Adrenal gland (tissue), 12 donors: ENCODE data around the gene XPNPEP3. TPM values are rescaled to one million over a fixed set of nuclear protein-coding genes. Genes with fewer than 3 reads are reported as not detected.
"Not testable (repeated sequence)": the region's sequence is repeated elsewhere in the genome, so short reads cannot be mapped to it uniquely, and the experiment has no call there.

Source experiments
- DNase-seq, 7 donors: peaks; one replicate each; pipeline ENCODE4 v3.0.0-alpha.2; 2019 to 2020
- H3K27ac ChIP-seq, 5 donors: fragments of 200-600 bp; sonication (generic) in 4 of 5; 1 replicate in 3 of 5; 2 replicates in 2 of 5; pipeline versions ENCODE4 v1.5.1 to v1.8.0; 2016 to 2020; ENCODE audit warnings: mild to moderate bottlenecking in 1 of 5
- H3K27me3 ChIP-seq: fragments of 200-600 bp; 2 replicates; pipeline ENCODE4 v1.8.0; 2021
- H3K36me3 ChIP-seq, 2 donors: fragments of 200-600 bp; replicated peaks in 1 of 2; 1 replicate in 1 of 2; 2 replicates in 1 of 2; pipeline versions ENCODE4 v1.5.1 to v1.8.0; 2018 to 2022
- H3K4me1 ChIP-seq, 2 donors: fragments of 200-600 bp; replicated peaks in 1 of 2; 1 replicate in 1 of 2; 2 replicates in 1 of 2; pipeline versions ENCODE4 v1.5.1 to v1.8.0; 2018 to 2021
- H3K4me3 ChIP-seq, 4 donors: fragments of 200-600 bp; sonication (generic) in 3 of 4; one replicate each; pipeline ENCODE4 v1.5.1; 2016 to 2018
- H3K9me3 ChIP-seq, 3 donors: fragments of 200-600 bp; sonication (generic) in 1 of 3; replicated peaks in 1 of 3; 1 replicate in 2 of 3; 2 replicates in 1 of 3; pipeline versions ENCODE4 v1.5.1 to v1.8.0; 2016 to 2021
- POLR2A ChIP-seq, 2 donors: fragments of 450-650 bp; IDR thresholded peaks; one replicate each; pipeline ENCODE4 v1.6.1; 2017; ENCODE audit warnings: antibody characterized with exemption in 2 of 2, mild to moderate bottlenecking in 2 of 2, moderate library complexity in 1 of 2
- WGBS, 4 donors: extraction: QIAGEN DNeasy Blood & Tissue Kit in 2 of 4; methylation state at CpG; one replicate each; pipeline versions ENCODE4 v1.1.5 to v1.1.7; 2013 to 2017; 5-methylcytosine and 5-hydroxymethylcytosine counted together
- intact Hi-C, 2 donors: fragments of 100-400 bp; cut with DNase I; formaldehyde crosslinking; loops; one replicate each; pipeline versions ENCODE4 v1.14.1 to v1.15.0; 2022 to 2023
- polyA plus RNA-seq, 3 donors: library from polyadenylated mRNA; stranded (reverse); fragments of 200-250 nt in 2 of 3; fragments of 350-450 nt in 1 of 3; fragmentation: Illumina TruSeq in 1 of 3; extraction: RNeasy Lipid Tissue Mini Kit (QIAGEN cat#74804) in 1 of 3; gene quantifications; one replicate each; pipeline ENCODE4 v1.2.3, GENCODE V29; 2013 to 2014
- total RNA-seq, 9 donors: library from RNA; depleted of rRNA in 4 of 9; stranded (reverse); fragments of >200 nt in 4 of 9; fragments of 120-200 nt in 1 of 9; fragmentation: NEBNext Ultra II Directional in 1 of 9; extraction: Animal tissue kit (Norgen Biotek cat#: 25700) in 1 of 9; gene quantifications; one replicate each; pipeline versions ENCODE4 v1.1.0 to v1.2.4, GENCODE V29; 2013 to 2023
- TF ChIP-seq, protein P1 (sequence below), 6 experiments: fragments of 450-650 bp in 4 of 6; fragments of 200-600 bp in 2 of 6; sonication (generic) in 1 of 6; IDR thresholded peaks; 1 replicate in 5 of 6; 2 replicates in 1 of 6; pipeline versions ENCODE4 v1.5.1 to v1.8.0; 2016 to 2021; ENCODE audit warnings: antibody characterized with exemption in 6 of 6, mild to moderate bottlenecking in 2 of 6, moderate library complexity in 1 of 6
- donor health status: healthy with polysubstance abuse.
- donor health status: Bipolar disorder and iron deficiency.
- donor health status: DM: yes; HTN: yes; CAD: no.
- donor health status: DM: no; HTN: no; CAD: no.
- donor health status: DM: no; HTN: no; CAD: no.
- donor health status: DM: yes; HTN: yes; CAD: no.

The XPNPEP3 gene
- total and polyA plus RNA-seq, 12 donors, result 6.4 to 41.1 (median 20.6) TPM

DNA sequence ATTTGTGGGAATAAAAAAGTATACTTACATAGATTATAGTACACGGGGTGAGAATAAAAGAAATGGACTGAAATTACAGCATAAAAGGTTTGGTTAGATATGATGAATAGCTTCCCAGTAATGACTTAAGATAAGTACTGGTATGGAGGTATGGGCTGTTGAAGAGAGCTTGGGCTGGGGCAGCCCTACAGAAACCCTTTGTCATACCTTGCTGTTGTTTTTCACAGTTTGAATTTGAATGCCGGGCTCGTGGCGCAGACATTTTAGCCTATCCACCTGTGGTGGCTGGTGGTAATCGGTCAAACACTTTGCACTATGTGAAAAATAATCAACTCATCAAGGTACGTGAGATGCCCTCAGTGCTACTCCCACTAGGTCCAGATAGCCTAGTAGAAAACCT lies 51.9 kb downstream of the XPNPEP3 start:
- Histone ChIP-seq H3K4me1 (no peaks in the 10 kb centered on the region), H3K27me3 (no peaks in the 10 kb centered on the region), H3K27ac (no peak overlapping the region), H3K4me3 (no peak overlapping the region), H3K9me3 (no peaks in the 10 kb centered on the region), H3K36me3 (peaks cover 0 to 30% of the 10 kb centered on the region in 2 donors)
- TF ChIP-seq, protein P1, sequence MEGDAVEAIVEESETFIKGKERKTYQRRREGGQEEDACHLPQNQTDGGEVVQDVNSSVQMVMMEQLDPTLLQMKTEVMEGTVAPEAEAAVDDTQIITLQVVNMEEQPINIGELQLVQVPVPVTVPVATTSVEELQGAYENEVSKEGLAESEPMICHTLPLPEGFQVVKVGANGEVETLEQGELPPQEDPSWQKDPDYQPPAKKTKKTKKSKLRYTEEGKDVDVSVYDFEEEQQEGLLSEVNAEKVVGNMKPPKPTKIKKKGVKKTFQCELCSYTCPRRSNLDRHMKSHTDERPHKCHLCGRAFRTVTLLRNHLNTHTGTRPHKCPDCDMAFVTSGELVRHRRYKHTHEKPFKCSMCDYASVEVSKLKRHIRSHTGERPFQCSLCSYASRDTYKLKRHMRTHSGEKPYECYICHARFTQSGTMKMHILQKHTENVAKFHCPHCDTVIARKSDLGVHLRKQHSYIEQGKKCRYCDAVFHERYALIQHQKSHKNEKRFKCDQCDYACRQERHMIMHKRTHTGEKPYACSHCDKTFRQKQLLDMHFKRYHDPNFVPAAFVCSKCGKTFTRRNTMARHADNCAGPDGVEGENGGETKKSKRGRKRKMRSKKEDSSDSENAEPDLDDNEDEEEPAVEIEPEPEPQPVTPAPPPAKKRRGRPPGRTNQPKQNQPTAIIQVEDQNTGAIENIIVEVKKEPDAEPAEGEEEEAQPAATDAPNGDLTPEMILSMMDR (IDR thresholded peaks at IDR 0.05), result no peak
- TF ChIP-seq POLR2A (IDR thresholded peaks at IDR 0.05), result no peak
- DNase-seq, result no peak
- intact Hi-C loops, result no loop called here
- 92 to 97% (median 93%) methylated on average over 6 of the region's 6 CpGs for WGBS, 4 donors

DNA sequence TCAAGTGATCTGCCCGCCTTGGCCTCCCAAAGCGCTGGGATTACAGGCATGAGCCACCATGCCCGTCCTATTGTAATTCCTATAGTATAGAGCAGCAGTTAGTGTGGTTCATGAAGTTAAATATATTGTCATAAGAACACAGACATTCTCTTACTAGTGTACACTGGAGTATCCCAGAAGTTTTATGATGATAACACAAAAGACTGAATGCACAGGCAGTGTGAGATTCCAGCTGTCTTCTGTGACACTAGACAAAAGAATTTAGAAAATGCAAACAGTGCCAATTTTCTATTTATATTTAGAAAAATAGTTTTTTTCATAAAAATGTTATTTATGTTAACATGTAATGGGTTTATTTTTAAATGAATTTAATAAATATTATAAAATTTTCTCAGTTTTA lies 54.8 kb downstream of the XPNPEP3 start:
- Histone ChIP-seq H3K27ac (no peak overlapping the region), H3K4me3 (no peak overlapping the region), H3K27me3 (no peaks in the 10 kb centered on the region), H3K4me1 (no peaks in the 10 kb centered on the region), H3K36me3 (peaks cover 0 to 40% of the 10 kb centered on the region in 2 donors), H3K9me3 (no peaks in the 10 kb centered on the region)
- TF ChIP-seq, protein P1 (IDR thresholded peaks at IDR 0.05), result no peak
- TF ChIP-seq POLR2A (IDR thresholded peaks at IDR 0.05), result no peak
- WGBS, 4 donors, result 85 to 99% (median 92%) methylated on average over 3 of the region's 3 CpGs
- DNase-seq, result no peak
- intact Hi-C loops, result no loop called here

DNA sequence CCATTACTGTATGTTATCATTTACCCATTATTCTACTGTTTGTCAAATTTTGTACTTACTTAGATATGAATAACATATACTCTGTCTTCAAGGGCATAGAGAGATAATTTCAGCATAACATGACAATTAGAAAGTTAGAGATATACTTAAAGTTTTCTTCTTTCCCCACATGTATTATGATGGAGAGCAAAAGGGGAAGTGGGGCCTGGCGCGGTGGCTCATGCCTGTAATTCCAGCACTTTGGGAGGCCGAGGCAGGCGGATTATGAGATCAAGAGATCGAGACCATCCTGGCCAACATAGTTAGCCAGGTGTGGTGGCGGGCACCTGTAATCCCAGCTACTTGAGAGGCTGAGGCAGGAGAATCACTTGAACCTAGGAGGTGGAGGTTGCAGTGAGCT lies 56.0 kb downstream of the XPNPEP3 start:
- H3K36me3 ChIP-seq, result peaks cover 0 to 43% of the 10 kb centered on the region in 2 donors
- WGBS, 4 donors, result 88 to 98% (median 96%) methylated on average over 6 of the region's 6 CpGs
- H3K4me3 ChIP-seq, intact Hi-C loops, H3K27ac ChIP-seq, H3K4me1 ChIP-seq, H3K9me3 ChIP-seq, H3K27me3 ChIP-seq: not testable (repeated sequence)
- peak in 1 of 7 donors; percentile 18 for DNase-seq

DNA sequence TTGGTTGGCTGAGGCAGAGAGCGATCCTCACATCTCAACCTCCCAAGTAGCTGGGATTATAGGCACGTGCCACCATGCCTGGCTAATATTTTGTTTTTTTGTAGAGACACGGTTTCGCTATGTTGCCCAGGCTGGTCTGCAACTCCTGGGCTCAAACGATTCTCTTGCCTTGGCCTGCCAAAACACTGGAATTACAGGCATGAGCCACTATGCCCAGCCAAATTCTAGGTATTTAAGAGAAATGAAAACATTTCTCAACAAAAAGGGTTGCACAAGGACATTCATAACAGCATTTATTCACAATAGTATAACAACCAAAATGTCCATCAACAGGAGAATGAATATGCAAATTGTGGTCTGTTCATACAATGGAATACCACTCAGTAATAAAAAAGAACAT lies 62.5 kb downstream of the XPNPEP3 start:
- Histone ChIP-seq H3K27ac (no peak overlapping the region), H3K4me1 (no peaks in the 10 kb centered on the region), H3K27me3 (no peaks in the 10 kb centered on the region), H3K4me3 (no peak overlapping the region), H3K36me3 (peaks cover 0 to 36% of the 10 kb centered on the region in 2 donors), H3K9me3 (no peaks in the 10 kb centered on the region)
- TF ChIP-seq, protein P1 (IDR thresholded peaks at IDR 0.05), result no peak
- TF ChIP-seq POLR2A (IDR thresholded peaks at IDR 0.05), result no peak
- DNase-seq, result peak in 1 of 7 donors; percentile 11
- 70 to 87% (median 78%) methylated on average over 5 of the region's 5 CpGs for WGBS, 4 donors
- intact Hi-C loops, result no loop called here

DNA sequence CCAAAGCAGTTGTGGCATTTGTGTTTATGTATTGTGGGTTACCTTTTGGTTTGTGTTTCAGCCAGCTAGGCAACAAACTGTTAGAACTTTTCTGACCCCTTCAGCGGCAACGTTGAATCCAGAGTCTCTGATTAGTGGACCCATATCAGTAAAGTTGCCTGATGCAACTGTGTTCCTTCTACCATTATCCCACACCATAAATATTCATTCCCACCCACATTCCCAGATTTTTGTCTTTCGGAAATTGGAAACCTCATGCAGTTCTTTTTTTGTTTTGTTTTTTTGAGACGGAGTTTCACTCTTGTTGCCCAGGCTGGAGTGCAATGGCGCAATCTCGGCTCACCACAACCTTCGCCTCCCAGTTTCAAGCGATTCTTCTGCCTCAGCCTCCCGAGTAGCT lies 63.6 kb downstream of the XPNPEP3 start:
- no peak for TF ChIP-seq POLR2A (IDR thresholded peaks at IDR 0.05)
- TF ChIP-seq, protein P1 (IDR thresholded peaks at IDR 0.05), result no peak
- Histone ChIP-seq H3K9me3 (no peaks in the 10 kb centered on the region), H3K36me3 (peaks cover 0 to 38% of the 10 kb centered on the region in 2 donors), H3K27me3 (no peaks in the 10 kb centered on the region), H3K27ac (no peak overlapping the region), H3K4me3 (no peak overlapping the region), H3K4me1 (no peaks in the 10 kb centered on the region)
- WGBS, 4 donors, result 82 to 89% (median 88%) methylated on average over 9 of the region's 9 CpGs
- DNase-seq, result no peak
- intact Hi-C loops, result no loop called here
